Gastroesophageal sphincter (tissue), 4 donors: ENCODE measurements around the gene KLHDC7A. TPM values are rescaled to one million over a fixed set of nuclear protein-coding genes. Genes with fewer than 3 reads are reported as not detected.

ENCODE experiments used
- ATAC-seq: fragments of 150-250 bp; one replicate; pipeline ENCODE4 v1.9.1; 2016; ENCODE audit warnings: mild to moderate bottlenecking, moderate library complexity
- H3K27ac ChIP-seq, 4 donors: fragments of 200-600 bp; sonication (generic) in 3 of 4; 1 replicate in 3 of 4; 2 replicates in 1 of 4; pipeline ENCODE4 v1.5.1; 2016 to 2019
- H3K27me3 ChIP-seq: fragments of 200-600 bp; sonication (generic); one replicate; pipeline ENCODE4 v1.5.1; 2019
- H3K36me3 ChIP-seq, 2 donors: fragments of 200-600 bp; sonication (generic); one replicate each; pipeline ENCODE4 v1.5.1; 2019; ENCODE audit warnings: control low read depth in 1 of 2
- H3K4me1 ChIP-seq, 3 donors: fragments of 200-600 bp; sonication (generic); 1 replicate in 2 of 3; 2 replicates in 1 of 3; pipeline ENCODE4 v1.5.1; 2016 to 2019; ENCODE audit warnings: control low read depth in 2 of 3
- H3K4me3 ChIP-seq, 2 donors: fragments of 200-600 bp; sonication (generic); one replicate each; pipeline ENCODE4 v1.5.1; 2019; ENCODE audit warnings: mild to moderate bottlenecking in 1 of 2, moderate library complexity in 1 of 2
- H3K9me3 ChIP-seq, 3 donors: fragments of 200-600 bp; sonication (generic); one replicate each; pipeline ENCODE4 v1.5.1; 2017 to 2019; ENCODE audit warnings: control low read depth in 2 of 3
- EP300 ChIP-seq: sonication (generic); formaldehyde crosslinking; IDR thresholded peaks from one replicate; pipeline ENCODE4 v1.6.1; 2017; ENCODE audit warnings: antibody characterized with exemption, mild to moderate bottlenecking
- POLR2A ChIP-seq, 2 donors: fragments of 450-650 bp; IDR thresholded peaks; one replicate each; pipeline ENCODE4 v1.6.1; 2017; ENCODE audit warnings: antibody characterized with exemption in 2 of 2, mild to moderate bottlenecking in 2 of 2, moderate library complexity in 1 of 2
- POLR2AphosphoS5 ChIP-seq: sonication (generic); formaldehyde crosslinking; IDR thresholded peaks from one replicate; pipeline ENCODE4 v1.6.1; 2017; ENCODE audit warnings: antibody characterized with exemption
- WGBS, 2 donors: methylation state at CpG; one replicate each; pipeline ENCODE4 v1.1.5; 2018; ENCODE audit warnings: low coverage in 1 of 2; 5-methylcytosine and 5-hydroxymethylcytosine counted together
- total RNA-seq, 4 donors: library from RNA; depleted of rRNA; stranded (reverse); fragments of >200 nt; gene quantifications; one replicate each; pipeline ENCODE4 v1.1.0, GENCODE V29; 2016
- TF ChIP-seq, protein P1 (sequence below), 4 experiments: fragments of 200-600 bp in 2 of 4; fragments of 450-650 bp in 2 of 4; sonication (generic) in 1 of 4; IDR thresholded peaks; one replicate each; pipeline ENCODE4 v1.5.1; 2017 to 2019; ENCODE audit warnings: antibody characterized with exemption in 4 of 4, mild to moderate bottlenecking in 2 of 4, moderate library complexity in 2 of 4

KLHDC7A gene
- total RNA-seq = under 1 TPM in 1 of 4 donors, not detected in 3; 0.22 TPM

DNA sequence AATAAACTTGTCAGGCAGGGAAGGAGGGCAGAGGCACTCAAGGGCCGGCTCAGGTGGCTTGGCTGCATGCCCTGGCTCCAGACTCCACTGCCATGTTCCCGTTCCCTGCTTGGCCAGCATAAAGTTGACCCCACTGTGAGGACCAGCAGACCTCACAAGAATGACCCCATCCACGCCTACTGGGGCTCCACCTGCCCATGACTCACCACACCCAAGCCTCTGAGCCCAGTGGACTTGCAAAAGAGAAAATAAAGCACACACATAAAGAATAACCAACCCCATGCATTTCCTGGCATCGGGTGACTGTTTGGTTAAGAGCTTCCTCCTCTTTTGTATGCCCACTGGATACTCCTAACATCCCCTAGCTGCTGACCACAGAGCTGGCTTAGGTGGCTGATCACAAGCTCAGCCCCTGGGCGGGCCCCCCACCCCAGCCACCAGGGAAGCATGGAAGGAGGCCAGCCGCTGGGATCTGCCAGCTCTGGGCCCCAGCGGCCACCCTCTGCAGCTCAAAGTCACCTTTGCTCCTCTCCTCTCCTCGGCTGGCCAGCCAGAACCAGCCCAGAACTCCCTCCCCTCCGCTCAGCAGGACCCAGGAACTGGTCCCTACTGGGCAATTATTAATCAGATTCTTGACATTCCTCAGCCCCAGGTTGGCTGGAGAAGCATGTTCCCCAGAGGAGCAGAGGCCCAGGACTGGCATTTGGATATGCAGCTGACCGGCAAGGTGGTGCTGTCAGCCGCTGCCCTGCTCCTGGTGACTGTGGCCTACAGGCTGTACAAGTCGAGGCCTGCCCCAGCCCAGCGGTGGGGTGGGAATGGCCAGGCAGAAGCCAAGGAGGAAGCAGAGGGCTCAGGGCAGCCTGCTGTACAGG lies at the start of gene KLHDC7A:
Gene KLHDC7A, plus strand, starts transcription at position 616 of the 875 bp plus-strand sequence. Its CDS starts 52 bp downstream, at position 668.
- ATAC-seq = no peak
- Histone ChIP-seq H3K4me1 (no peaks in the 10 kb centered on the region), H3K27me3 (peaks cover 69% of the 10 kb centered on the region), H3K27ac (no peak within 1 kb of the TSS), H3K4me3 (no peak within 1 kb of the TSS), H3K9me3 (no peaks in the 10 kb centered on the region), H3K36me3 (no peaks in the 10 kb centered on the region)
- WGBS, 2 donors = 20 to 80% methylated on average over 1 to 3 of the region's 13 CpGs
- no peak for TF ChIP-seq POLR2A (IDR thresholded peaks at IDR 0.05)
- no peak for TF ChIP-seq EP300
- TF ChIP-seq, protein P1, sequence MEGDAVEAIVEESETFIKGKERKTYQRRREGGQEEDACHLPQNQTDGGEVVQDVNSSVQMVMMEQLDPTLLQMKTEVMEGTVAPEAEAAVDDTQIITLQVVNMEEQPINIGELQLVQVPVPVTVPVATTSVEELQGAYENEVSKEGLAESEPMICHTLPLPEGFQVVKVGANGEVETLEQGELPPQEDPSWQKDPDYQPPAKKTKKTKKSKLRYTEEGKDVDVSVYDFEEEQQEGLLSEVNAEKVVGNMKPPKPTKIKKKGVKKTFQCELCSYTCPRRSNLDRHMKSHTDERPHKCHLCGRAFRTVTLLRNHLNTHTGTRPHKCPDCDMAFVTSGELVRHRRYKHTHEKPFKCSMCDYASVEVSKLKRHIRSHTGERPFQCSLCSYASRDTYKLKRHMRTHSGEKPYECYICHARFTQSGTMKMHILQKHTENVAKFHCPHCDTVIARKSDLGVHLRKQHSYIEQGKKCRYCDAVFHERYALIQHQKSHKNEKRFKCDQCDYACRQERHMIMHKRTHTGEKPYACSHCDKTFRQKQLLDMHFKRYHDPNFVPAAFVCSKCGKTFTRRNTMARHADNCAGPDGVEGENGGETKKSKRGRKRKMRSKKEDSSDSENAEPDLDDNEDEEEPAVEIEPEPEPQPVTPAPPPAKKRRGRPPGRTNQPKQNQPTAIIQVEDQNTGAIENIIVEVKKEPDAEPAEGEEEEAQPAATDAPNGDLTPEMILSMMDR (IDR thresholded peaks at IDR 0.05) = no peak
- no peak for TF ChIP-seq POLR2AphosphoS5

DNA sequence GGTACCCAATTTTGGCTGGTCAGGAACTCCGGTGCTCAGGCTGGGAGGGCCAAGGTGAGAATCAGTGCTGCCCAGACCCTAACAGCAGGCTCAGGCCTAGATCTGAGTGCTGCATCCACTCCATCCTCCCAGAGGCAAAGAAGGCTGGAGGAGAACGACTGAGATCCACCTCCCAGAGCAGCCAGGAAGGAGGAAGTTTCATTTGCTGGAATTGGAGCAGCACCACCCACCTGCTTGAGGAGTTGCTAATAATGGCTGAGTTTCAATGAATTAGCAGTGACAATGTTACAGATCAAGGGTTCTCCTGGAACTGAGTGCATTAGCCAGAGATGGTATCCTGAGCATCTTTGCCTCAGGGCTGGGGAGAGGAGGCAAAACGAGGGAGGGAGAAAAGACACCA lies 46.7 kb upstream of the KLHDC7A start:
- 32 to 43% methylated on average over 2 of the region's 3 CpGs for WGBS, 2 donors
- H3K36me3 ChIP-seq = no peaks in the 10 kb centered on the region
- H3K4me3 ChIP-seq = no peak overlapping the region
- H3K9me3 ChIP-seq = peaks cover 0 to 30% (median 0%) of the 10 kb centered on the region in 3 donors
- H3K27ac ChIP-seq = no peak overlapping the region
- ATAC-seq = no peak
- TF ChIP-seq EP300 (no peak), POLR2AphosphoS5 (no peak), POLR2A (IDR thresholded peaks at IDR 0.05) (no peak)
- no peaks in the 10 kb centered on the region for H3K4me1 ChIP-seq
- H3K27me3 ChIP-seq = peaks cover 36% of the 10 kb centered on the region

DNA sequence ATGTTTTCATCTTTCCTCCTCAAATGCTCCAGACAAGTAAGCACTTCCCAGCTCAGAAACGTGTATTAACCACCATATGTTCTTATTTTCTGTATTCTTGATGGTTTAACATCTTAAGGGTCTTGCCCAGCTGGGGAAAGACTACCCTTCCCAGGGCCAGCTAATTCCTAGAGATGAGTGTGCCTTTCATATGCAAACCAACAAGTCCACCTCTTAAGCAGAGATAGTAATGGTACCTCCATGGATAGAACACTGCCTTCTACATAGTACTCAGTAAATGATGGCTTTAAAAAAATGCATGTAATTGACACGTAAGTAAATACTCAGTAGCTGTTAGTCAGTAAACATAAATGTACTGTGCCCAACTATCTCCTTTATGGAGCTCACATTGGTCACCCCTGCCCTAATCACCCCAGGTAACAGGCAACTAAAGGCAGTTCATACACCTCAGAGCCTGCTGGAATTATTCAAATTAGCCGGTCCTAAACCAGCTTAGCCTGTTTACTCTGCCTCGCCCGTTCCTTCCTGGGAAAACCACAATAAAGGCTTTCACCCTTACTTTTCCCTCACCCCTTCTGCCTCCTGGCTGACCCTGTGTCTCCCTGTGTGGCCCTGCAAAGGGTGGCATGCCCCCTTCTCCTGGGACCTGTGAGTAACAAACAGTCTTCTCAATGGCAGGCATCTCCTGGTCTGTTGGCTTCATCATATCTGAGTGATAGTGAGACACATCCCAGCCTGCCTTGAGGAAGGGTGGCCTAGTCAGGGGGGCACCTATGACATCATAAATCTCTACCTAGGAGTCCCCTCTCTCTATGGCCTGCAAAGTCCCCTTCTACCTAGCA lies 40.1 kb upstream of the KLHDC7A start:
- Histone ChIP-seq H3K27me3 (peaks cover 68% of the 10 kb centered on the region), H3K27ac (no peak overlapping the region), H3K36me3 (no peaks in the 10 kb centered on the region), H3K9me3 (peaks cover 0 to 20% (median 0%) of the 10 kb centered on the region in 3 donors), H3K4me1 (no peaks in the 10 kb centered on the region), H3K4me3 (no peak overlapping the region)
- ATAC-seq = no peak
- WGBS, 2 donors = 25 to 51% methylated on average over 4 to 5 of the region's 5 CpGs
- TF ChIP-seq POLR2A (IDR thresholded peaks at IDR 0.05) (no peak), EP300 (no peak)
- TF ChIP-seq, protein P1 (IDR thresholded peaks at IDR 0.05) = no peak

DNA sequence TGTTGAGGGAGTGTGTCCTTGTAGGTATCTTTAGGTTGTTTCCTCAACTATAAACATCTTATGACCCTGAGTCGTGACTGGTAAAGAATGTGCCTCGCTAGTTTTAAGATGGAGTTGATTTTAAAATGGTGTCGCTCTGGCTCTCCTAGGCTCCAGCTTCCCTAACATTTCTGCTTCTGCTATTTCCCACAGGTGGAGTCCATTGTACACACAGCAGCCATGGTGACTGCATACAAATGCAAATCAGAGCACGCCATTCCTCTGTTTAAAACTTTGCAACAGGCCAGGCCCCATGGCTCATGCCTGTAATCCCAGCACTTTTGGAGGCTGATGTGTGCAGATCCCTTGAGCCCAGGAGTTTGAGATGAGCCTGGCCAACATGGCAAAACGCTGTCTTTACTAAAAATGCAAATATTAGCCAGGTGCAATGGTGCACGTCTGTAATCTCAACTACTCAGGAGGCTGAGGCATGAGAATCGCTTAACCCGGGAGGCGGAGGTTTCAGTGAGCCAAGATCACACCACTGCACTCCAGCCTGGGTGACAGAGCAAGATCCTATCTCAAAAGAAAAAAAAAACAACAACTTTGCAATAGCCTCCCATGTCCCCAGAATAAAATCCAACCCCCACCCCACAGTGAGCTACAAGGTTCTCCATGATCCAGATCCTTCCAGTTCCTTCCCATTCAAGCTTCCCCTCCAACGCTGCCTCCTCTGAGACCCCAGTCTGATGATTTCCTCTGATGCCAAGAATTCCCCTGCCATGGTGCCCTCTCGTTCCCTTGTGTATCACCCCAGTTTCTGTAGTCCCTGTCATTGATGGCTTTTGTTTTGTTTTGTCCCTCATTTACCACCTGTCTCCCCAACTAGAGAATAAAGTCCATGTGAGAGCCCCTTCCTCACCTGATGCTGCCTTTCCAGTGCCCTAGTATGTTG lies 36.9 kb upstream of the KLHDC7A start:
- TF ChIP-seq, protein P1 (IDR thresholded peaks at IDR 0.05) = no peak
- TF ChIP-seq POLR2A (IDR thresholded peaks at IDR 0.05) = no peak
- TF ChIP-seq POLR2AphosphoS5 = no peak
- no peak for TF ChIP-seq EP300
- Histone ChIP-seq H3K9me3 (peaks cover 0 to 10% (median 0%) of the 10 kb centered on the region in 3 donors), H3K27me3 (peaks cover 76% of the 10 kb centered on the region), H3K4me3 (no peak overlapping the region), H3K27ac (no peak overlapping the region), H3K36me3 (no peaks in the 10 kb centered on the region), H3K4me1 (no peaks in the 10 kb centered on the region)
- 53 to 60% methylated on average over 1 to 6 of the region's 11 CpGs for WGBS, 2 donors
- ATAC-seq = no peak
